K562 (cell line): ENCODE results near the gene NEDD4. TPM values are rescaled to one million over a fixed set of nuclear protein-coding genes. Genes with fewer than 3 reads are reported as not detected.

Source experiments
- ATAC-seq: fragments of 200-7000 bp; cut with Tn5 transposase; 3 replicates; pipeline ENCODE4 v1.9.1; 2020; ENCODE audit warnings: moderate library complexity
- BruUV-seq: library from RNA; stranded (reverse); fragments of 400-500 nt; replicated peaks from 2 replicates; lab custom pipeline; 2021; lab: Mats Ljungman, UMichigan
- CTCF ChIA-PET: fragments of 300-600 bp; formaldehyde crosslinking; extraction: SDS; loops from one replicate; lab custom pipeline; 2021; ENCODE audit warnings: low intra/inter-chr PET ratio; lab: Yijun Ruan, JAX
- POLR2A ChIA-PET: fragments of 300-600, 350-650 bp; sonication (Branson Sonifier 250); formaldehyde crosslinking; extraction: SDS; loops from one replicate; lab custom pipeline; 2021; ENCODE audit warnings: antibody characterized with exemption, inconsistent platforms; lab: Yijun Ruan, JAX
- DNase-seq, 4 experiments: peaks; one replicate each; pipeline versions ENCODE4 v3.0.0 to v3.0.0-alpha.2; 2011 to 2018; ENCODE audit warnings: low spot score in 3 of 4, mixed read lengths in 3 of 4; ENCODE audit errors: extremely low read depth in 1 of 4
- FAIRE-seq: peaks from 2 replicates; lab custom pipeline; 2011; peaks lifted over from hg19 to GRCh38; lab: Jason Lieb, UNC
- H2AFZ ChIP-seq: 2 replicates; pipeline ENCODE4 v1.6.0; 2011; ENCODE audit warnings: low read depth, low read length, control low read depth, inconsistent platforms
- H3K27ac ChIP-seq: fragments of 200-600 bp; 3 replicates; pipeline ENCODE4 v1.8.0; 2011; ENCODE audit warnings: low read depth, mild to moderate bottlenecking, control low read depth, inconsistent platforms, low read length, moderate library complexity, mixed read lengths; ENCODE audit errors: extremely low read depth
- H3K27me3 ChIP-seq, 2 experiments: fragments of 300-600 bp in 1 of 2; 2 replicates in 1 of 2; 3 replicates in 1 of 2; pipeline versions ENCODE4 v1.6.0 to v1.8.0; 2011; ENCODE audit warnings: inconsistent platforms in 2 of 2, low read length in 2 of 2, mild to moderate bottlenecking in 1 of 2, mixed read lengths in 1 of 2, moderate library complexity in 1 of 2; ENCODE audit not compliant: control insufficient read depth in 2 of 2, insufficient read depth in 2 of 2
- H3K36me3 ChIP-seq: fragments of 300-600 bp; 3 replicates; pipeline ENCODE4 v1.8.0; 2011; ENCODE audit warnings: mild to moderate bottlenecking, low read length, inconsistent platforms; ENCODE audit not compliant: control insufficient read depth, insufficient read depth
- H3K4me1 ChIP-seq, 2 experiments: fragments of 200-600 bp in 1 of 2; replicated peaks in 1 of 2; 2 replicates in 1 of 2; 3 replicates in 1 of 2; pipeline versions ENCODE4 v1.5.1 to v1.8.0; 2011; ENCODE audit warnings: inconsistent platforms in 2 of 2, low read length in 2 of 2, mild to moderate bottlenecking in 1 of 2, mixed read lengths in 1 of 2, moderate library complexity in 1 of 2; ENCODE audit not compliant: control insufficient read depth in 2 of 2, insufficient read depth in 2 of 2
- H3K4me2 ChIP-seq: 2 replicates; pipeline ENCODE4 v1.6.1; 2011; ENCODE audit warnings: low read length, control low read depth, inconsistent platforms, mixed read lengths; ENCODE audit not compliant: insufficient read depth
- H3K4me3 ChIP-seq: fragments of 200-600 bp; sonication (generic), shearing (Covaris generic); 2 replicates; pipeline ENCODE4 v1.5.1; 2016; ENCODE audit warnings: control low read depth, inconsistent platforms
- H3K79me2 ChIP-seq: fragments of 200-600 bp; 3 replicates; pipeline ENCODE4 v1.8.0; 2011; ENCODE audit warnings: low read length, inconsistent platforms; ENCODE audit not compliant: control insufficient read depth, insufficient read depth
- H3K9ac ChIP-seq, 2 experiments: 2 replicates each; pipeline versions ENCODE4 v1.6.0 to v1.6.1; 2011; ENCODE audit warnings: low read depth in 2 of 2, low read length in 2 of 2, control low read depth in 1 of 2, inconsistent platforms in 1 of 2, mild to moderate bottlenecking in 1 of 2, mixed read lengths in 1 of 2; ENCODE audit not compliant: insufficient read depth in 1 of 2
- H3K9me1 ChIP-seq: one replicate; pipeline ENCODE4 v1.6.0; 2011; ENCODE audit warnings: inconsistent platforms, mild to moderate bottlenecking, low read length, moderate library complexity; ENCODE audit not compliant: control insufficient read depth, insufficient read depth
- H3K9me3 ChIP-seq: replicated peaks from 2 replicates; pipeline ENCODE4 v1.5.1; 2011; ENCODE audit warnings: low read depth, low read length, inconsistent platforms; ENCODE audit not compliant: control insufficient read depth, insufficient read depth
- H4K20me1 ChIP-seq: replicated peaks from 2 replicates; pipeline ENCODE4 v1.6.1; 2011; ENCODE audit warnings: low read length, inconsistent platforms, mixed read lengths; ENCODE audit not compliant: control insufficient read depth, insufficient read depth
- CREB3 ChIP-seq: fragments of 450-650 bp; conservative IDR thresholded peaks from 2 replicates; pipeline ENCODE4 v1.6.1; 2016; ENCODE audit warnings: missing genetic modification characterization, low read depth, mild to moderate bottlenecking, missing compliant biosample characterization, moderate library complexity
- CREM ChIP-seq: IDR thresholded peaks from 2 replicates; pipeline ENCODE4 v1.6.1; 2014; ENCODE audit warnings: antibody characterized with exemption, low read depth
- MYBL2 ChIP-seq, 2 experiments: fragments of 450-650 bp in 1 of 2; sonication (generic) in 1 of 2; formaldehyde crosslinking in 1 of 2; IDR thresholded peaks; 2 replicates each; pipeline versions ENCODE4 v1.6.1 to v1.8.1; 2017 to 2022; ENCODE audit warnings: borderline replicate concordance in 1 of 2, inconsistent platforms in 1 of 2, low read depth in 1 of 2, mild to moderate bottlenecking in 1 of 2, missing genetic modification reagents in 1 of 2, moderate library complexity in 1 of 2
- POLR3G ChIP-seq: IDR thresholded peaks from 2 replicates; pipeline ENCODE4 v1.6.1; 2011; ENCODE audit not compliant: insufficient read length, insufficient replicate concordance; ENCODE audit errors: extremely low read depth
- PYGO2 ChIP-seq: fragments of 450-650 bp; IDR thresholded peaks from 2 replicates; pipeline ENCODE4 v1.6.1; 2016; ENCODE audit warnings: mild to moderate bottlenecking, missing genetic modification characterization, moderate library complexity, missing compliant biosample characterization
- TFAM ChIP-seq: fragments of 250-450 bp; sonication (Bioruptor Pico); conservative IDR thresholded peaks from 2 replicates; pipeline ENCODE4 v1.5.0; 2021; ENCODE audit warnings: mild to moderate bottlenecking, moderate library complexity
- XRCC3 ChIP-seq: fragments of 450-650 bp; IDR thresholded peaks from 2 replicates; pipeline ENCODE4 v1.6.1; 2017; ENCODE audit warnings: mild to moderate bottlenecking, moderate library complexity
- ZNF551 ChIP-seq: fragments of 250-450 bp; sonication (Bioruptor Pico); IDR thresholded peaks from 2 replicates; pipeline ENCODE4 v1.5.0; 2021; ENCODE audit warnings: mild to moderate bottlenecking, moderate library complexity
- WGBS: fragments of 100-300 bp; shearing (Covaris generic); methylation state at CpG from one replicate; pipeline ENCODE4 v1.1.6; 2016; ENCODE audit warnings: low coverage, mixed read lengths; ENCODE audit not compliant: insufficient coverage; ENCODE audit errors: missing lambda C conversion rate; 5-methylcytosine and 5-hydroxymethylcytosine counted together
- in situ Hi-C: fragments of 300-500 bp; cut with MboI; formaldehyde crosslinking; loops from 4 replicates; pipeline ENCODE4 v1.15.0; 2018; ENCODE audit warnings: inconsistent platforms, mixed read lengths
- intact Hi-C: fragments of 100-400 bp; cut with micrococcal nuclease; formaldehyde crosslinking; loops from 2 replicates; pipeline ENCODE4 v1.14.2; 2022
- polyA plus RNA-seq, 8 experiments: library from polyadenylated mRNA; depleted of rRNA in 4 of 8; stranded (reverse) in 5 of 8; unstranded in 3 of 8; fragments of >200 nt; fragmentation: Nextera tagmentation in 2 of 8; fragmentation: Illumina TruSeq in 1 of 8; extraction: Ambion mirVana in 2 of 8; extraction: Trizol in 1 of 8; gene quantifications; 2 replicates each; pipeline versions ENCODE4 v1.2.1 to v1.2.3, GENCODE V29; 2011 to 2014; ENCODE audit warnings: inconsistent platforms in 1 of 8, missing spikeins in 1 of 8
- total RNA-seq, 7 experiments: library from RNA; depleted of rRNA in 6 of 7; stranded (reverse); fragments of >200 nt in 6 of 7; fragmentation: Illumina TruSeq in 2 of 7; extraction: Trizol in 2 of 7; gene quantifications; 2 replicates each; pipeline versions ENCODE4 v1.2.1 to v1.2.3, GENCODE V29; 2011 to 2021; ENCODE audit warnings: low replicate concordance in 1 of 7
- TF ChIP-seq, protein P1 (sequence below): fragments of 250-450 bp; sonication (Bioruptor Pico); IDR thresholded peaks from 2 replicates; pipeline ENCODE4 v1.4.0; 2020; ENCODE audit warnings: mild to moderate bottlenecking, moderate library complexity, borderline replicate concordance

NEDD4 gene
- total and polyA plus RNA-seq, 9 of the 15 experiments (the other 6 are each of a cell fraction or from before 2014, with no cell fraction given) = 7.2 to 23.7 (median 17.3) TPM

- H3K27ac ChIP-seq = no peak overlapping the region
- POLR2A ChIA-PET = interaction anchor here (0.9 kb wide), 1 partner anchor 11 kb away, joined by 4 read pairs; no protein-coding TSS in a partner anchor
- H2AFZ ChIP-seq = no peak overlapping the region
- TF ChIP-seq CREB3 (tag) = no peak
- TF ChIP-seq PYGO2 (tag) = no peak
- TF ChIP-seq CREM = no peak
- no peak for TF ChIP-seq XRCC3
- no peak for TF ChIP-seq POLR3G
- TF ChIP-seq ZNF551 (CRISPR knock-in tag) = no peak
- TF ChIP-seq, protein P1, sequence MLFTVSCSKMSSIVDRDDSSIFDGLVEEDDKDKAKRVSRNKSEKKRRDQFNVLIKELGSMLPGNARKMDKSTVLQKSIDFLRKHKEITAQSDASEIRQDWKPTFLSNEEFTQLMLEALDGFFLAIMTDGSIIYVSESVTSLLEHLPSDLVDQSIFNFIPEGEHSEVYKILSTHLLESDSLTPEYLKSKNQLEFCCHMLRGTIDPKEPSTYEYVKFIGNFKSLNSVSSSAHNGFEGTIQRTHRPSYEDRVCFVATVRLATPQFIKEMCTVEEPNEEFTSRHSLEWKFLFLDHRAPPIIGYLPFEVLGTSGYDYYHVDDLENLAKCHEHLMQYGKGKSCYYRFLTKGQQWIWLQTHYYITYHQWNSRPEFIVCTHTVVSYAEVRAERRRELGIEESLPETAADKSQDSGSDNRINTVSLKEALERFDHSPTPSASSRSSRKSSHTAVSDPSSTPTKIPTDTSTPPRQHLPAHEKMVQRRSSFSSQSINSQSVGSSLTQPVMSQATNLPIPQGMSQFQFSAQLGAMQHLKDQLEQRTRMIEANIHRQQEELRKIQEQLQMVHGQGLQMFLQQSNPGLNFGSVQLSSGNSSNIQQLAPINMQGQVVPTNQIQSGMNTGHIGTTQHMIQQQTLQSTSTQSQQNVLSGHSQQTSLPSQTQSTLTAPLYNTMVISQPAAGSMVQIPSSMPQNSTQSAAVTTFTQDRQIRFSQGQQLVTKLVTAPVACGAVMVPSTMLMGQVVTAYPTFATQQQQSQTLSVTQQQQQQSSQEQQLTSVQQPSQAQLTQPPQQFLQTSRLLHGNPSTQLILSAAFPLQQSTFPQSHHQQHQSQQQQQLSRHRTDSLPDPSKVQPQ (CRISPR knock-in tag) = no peak
- no peak for TF ChIP-seq TFAM (CRISPR knock-in tag)
- no peak for TF ChIP-seq MYBL2 (IDR thresholded peaks at IDR 0.05; ENCODE audit: low read depth)
- TF ChIP-seq MYBL2 (CRISPR knock-in tag; IDR thresholded peaks at IDR 0.05; ENCODE audit: borderline replicate concordance) = no peak
- no peaks in the 10 kb centered on the region for H3K9me1 ChIP-seq
- H3K27me3 ChIP-seq = no peaks in the 10 kb centered on the region
- no peaks in the 10 kb centered on the region for H4K20me1 ChIP-seq
- no peaks in the 10 kb centered on the region for H3K36me3 ChIP-seq
- H3K4me3 ChIP-seq = no peak overlapping the region
- H3K9ac ChIP-seq = no peak overlapping the region
- FAIRE-seq (no peak), DNase-seq (no peak), ATAC-seq (no peak)
- no peak overlapping the region for H3K4me2 ChIP-seq
- H3K79me2 ChIP-seq = no peaks in the 10 kb centered on the region
- CTCF ChIA-PET = no interaction called here
- 30% methylated on average over 4 of the region's 4 CpGs for WGBS
- no TSS peak for BruUV-seq
- H3K9me3 ChIP-seq = no peaks in the 10 kb centered on the region
- peaks cover 0 to 16% of the 10 kb centered on the region in 2 experiments; a peak in 3 of 5 replicates for H3K4me1 ChIP-seq
- intact Hi-C loops = no loop called here
- in situ Hi-C loops = no loop called here
Measured at GRCh38 chr15:56042498-56042897, 49.1 kb upstream of the NEDD4 start.
